SK-N-SH (cell line): ENCODE results near the gene GPC2. TPM values are rescaled to one million over a fixed set of nuclear protein-coding genes. Genes with fewer than 3 reads are reported as not detected.

Experiments
- CTCF ChIA-PET: fragments of 300-600, 350-600 bp; formaldehyde crosslinking; extraction: SDS; loops from one replicate; lab custom pipeline; 2021; lab: Yijun Ruan, JAX
- POLR2A ChIA-PET: fragments of 350-600 bp; sonication (Branson Sonifier 250); formaldehyde crosslinking; extraction: SDS; loops from one replicate; lab custom pipeline; 2020; ENCODE audit warnings: antibody characterized with exemption, inconsistent platforms; lab: Yijun Ruan, JAX
- DNase-seq: peaks from one replicate; pipeline ENCODE4 v3.0.0; 2012
- H2AFZ ChIP-seq: fragments of 200-600 bp; sonication (generic); 2 replicates; pipeline ENCODE4 v1.8.1; 2016; ENCODE audit warnings: antibody characterized with exemption, mild to moderate bottlenecking, low read depth
- H3F3A ChIP-seq: fragments of 200-600 bp; sonication (generic); replicated peaks from 2 replicates; pipeline ENCODE3; 2016; ENCODE audit warnings: antibody characterized with exemption, mild to moderate bottlenecking; ENCODE audit not compliant: insufficient read depth
- H3K27ac ChIP-seq, 2 experiments: fragments of 200-500 bp in 1 of 2; fragments of 200-600 bp in 1 of 2; sonication (Bioruptor generic) in 1 of 2; sonication (generic), shearing (Covaris generic) in 1 of 2; 2 replicates each; pipeline versions ENCODE4 v1.5.1 to v1.6.1; 2014 to 2016; ENCODE audit warnings: low read depth in 2 of 2, inconsistent platforms in 1 of 2, low read length in 1 of 2, mild to moderate bottlenecking in 1 of 2, mixed read lengths in 1 of 2
- H3K27me3 ChIP-seq: fragments of 200-600 bp; sonication (generic), shearing (Covaris generic); 2 replicates; pipeline ENCODE4 v1.6.1; 2016; ENCODE audit warnings: mixed run types; ENCODE audit not compliant: insufficient read depth
- H3K36me3 ChIP-seq, 2 experiments: fragments of 200-500 bp in 1 of 2; fragments of 200-600 bp in 1 of 2; sonication (Bioruptor generic) in 1 of 2; sonication (generic) in 1 of 2; replicated peaks in 1 of 2; 2 replicates each; pipeline versions ENCODE3 to v1.5.1; 2014 to 2016; ENCODE audit warnings: low read length in 1 of 2, mild to moderate bottlenecking in 1 of 2; ENCODE audit not compliant: insufficient read depth in 2 of 2, control insufficient read depth in 1 of 2
- H3K4me1 ChIP-seq, 2 experiments: fragments of 200-500 bp in 1 of 2; fragments of 200-600 bp in 1 of 2; sonication (Bioruptor generic) in 1 of 2; sonication (generic), shearing (Covaris generic) in 1 of 2; 2 replicates each; pipeline versions ENCODE4 v1.5.1 to v1.6.1; 2014 to 2016; ENCODE audit warnings: low read depth in 1 of 2, low read length in 1 of 2, mixed run types in 1 of 2; ENCODE audit not compliant: insufficient read depth in 2 of 2, control insufficient read depth in 1 of 2
- H3K4me2 ChIP-seq: fragments of 200-600 bp; sonication (generic), shearing (Covaris generic); 2 replicates; pipeline ENCODE4 v1.6.1; 2017; ENCODE audit warnings: mixed run types
- H3K4me3 ChIP-seq, 2 experiments: fragments of 200-500 bp in 1 of 2; fragments of 200-600 bp in 1 of 2; sonication (Bioruptor generic) in 1 of 2; sonication (generic), shearing (Covaris generic) in 1 of 2; 2 replicates each; pipeline versions ENCODE4 v1.5.1 to v1.8.1; 2014 to 2016; ENCODE audit warnings: low read depth in 2 of 2, inconsistent platforms in 1 of 2, low read length in 1 of 2, mild to moderate bottlenecking in 1 of 2, mixed read lengths in 1 of 2, moderate library complexity in 1 of 2
- H3K79me2 ChIP-seq: fragments of 200-600 bp; sonication (generic); 2 replicates; pipeline ENCODE4 v1.8.1; 2017; ENCODE audit warnings: mild to moderate bottlenecking; ENCODE audit not compliant: insufficient read depth
- H3K9ac ChIP-seq: fragments of 200-600 bp; sonication (generic); 2 replicates; pipeline ENCODE4 v1.6.1; 2017; ENCODE audit warnings: mixed run types
- H3K9me2 ChIP-seq: fragments of 200-600 bp; sonication (generic); 2 replicates; pipeline ENCODE4 v1.6.1; 2017; ENCODE audit warnings: mixed run types
- H3K9me3 ChIP-seq: fragments of 200-600 bp; sonication (generic); 2 replicates; pipeline ENCODE4 v1.6.1; 2017; ENCODE audit warnings: mixed run types, mild to moderate bottlenecking, moderate library complexity
- H4K20me1 ChIP-seq: fragments of 200-600 bp; sonication (generic); 2 replicates; pipeline ENCODE4 v1.6.1; 2017; ENCODE audit warnings: mild to moderate bottlenecking, mixed run types; ENCODE audit not compliant: insufficient read depth
- EP300 ChIP-seq, 2 experiments: IDR thresholded peaks; 2 replicates each; pipeline versions ENCODE4 v1.4.0 to v1.6.1; 2012; ENCODE audit warnings: borderline replicate concordance in 1 of 2, low read depth in 1 of 2, low read length in 1 of 2
- FOSL2 ChIP-seq: IDR thresholded peaks from 2 replicates; pipeline ENCODE4 v1.4.0; 2012; ENCODE audit warnings: low read depth, mild to moderate bottlenecking, moderate library complexity, borderline replicate concordance
- FOXJ3 ChIP-seq: sonication (generic); formaldehyde crosslinking; IDR thresholded peaks from 2 replicates; pipeline ENCODE4 v1.5.1; 2020; ENCODE audit warnings: mild to moderate bottlenecking, missing genetic modification reagents
- FOXM1 ChIP-seq: IDR thresholded peaks from 2 replicates; pipeline ENCODE4 v1.4.0; 2012; ENCODE audit warnings: low read depth, mild to moderate bottlenecking
- GATA2 ChIP-seq: sonication (generic); formaldehyde crosslinking; IDR thresholded peaks from 2 replicates; pipeline ENCODE4 v1.5.0; 2020; ENCODE audit warnings: mild to moderate bottlenecking, missing genetic modification reagents
- MEF2A ChIP-seq: IDR thresholded peaks from 2 replicates; pipeline ENCODE4 v1.4.0; 2012; ENCODE audit warnings: low read depth, borderline replicate concordance
- MXI1 ChIP-seq: IDR thresholded peaks from 2 replicates; pipeline ENCODE4 v1.6.1; 2012; ENCODE audit warnings: mild to moderate bottlenecking, low read depth, low read length, improper control_type of control experiment
- NFIC ChIP-seq: IDR thresholded peaks from 2 replicates; pipeline ENCODE4 v1.4.0; 2012; ENCODE audit warnings: borderline replicate concordance
- RXRA ChIP-seq: IDR thresholded peaks from 2 replicates; pipeline ENCODE4 v1.4.0; 2012; ENCODE audit warnings: low read depth, mild to moderate bottlenecking, borderline replicate concordance
- SMC3 ChIP-seq: IDR thresholded peaks from 2 replicates; pipeline ENCODE4 v1.6.1; 2012; ENCODE audit warnings: low read depth, low read length, improper control_type of control experiment
- TAF1 ChIP-seq: IDR thresholded peaks from 2 replicates; pipeline ENCODE4 v1.6.1; 2012; ENCODE audit warnings: low read depth, mild to moderate bottlenecking, low read length, moderate library complexity, borderline replicate concordance
- TEAD4 ChIP-seq: IDR thresholded peaks from 2 replicates; pipeline ENCODE4 v1.4.0; 2012; ENCODE audit warnings: mild to moderate bottlenecking, borderline replicate concordance; ENCODE audit not compliant: insufficient read depth
- YY1 ChIP-seq: IDR thresholded peaks from 2 replicates; pipeline ENCODE4 v1.4.0; 2012; ENCODE audit warnings: low read depth, mild to moderate bottlenecking
- WGBS: methylation state at CpG from one replicate; pipeline ENCODE4 v1.1.6; 2017; ENCODE audit warnings: low lambda C conversion rate; 5-methylcytosine and 5-hydroxymethylcytosine counted together
- polyA plus RNA-seq, 3 experiments: library from polyadenylated mRNA; depleted of rRNA; stranded (reverse); fragments of >200 nt; gene quantifications; 2 replicates each; pipeline ENCODE4 v1.2.3, GENCODE V29; 2012
- TF ChIP-seq, protein P1 (sequence below): IDR thresholded peaks from 2 replicates; pipeline ENCODE4 v1.4.0; 2012; ENCODE audit warnings: low read depth, borderline replicate concordance
- TF ChIP-seq, protein P2 (sequence below): fragments of 150-350 bp; IDR thresholded peaks from 2 replicates; pipeline ENCODE4 v1.6.1; 2016; ENCODE audit warnings: mild to moderate bottlenecking, low read depth, low read length
- TF ChIP-seq, protein P3 (sequence below): IDR thresholded peaks from 2 replicates; pipeline ENCODE4 v1.4.0; 2012; ENCODE audit warnings: low read depth, borderline replicate concordance
- TF ChIP-seq, protein P4 (sequence below): IDR thresholded peaks from 2 replicates; pipeline ENCODE4 v1.6.1; 2012; ENCODE audit warnings: mild to moderate bottlenecking, low read depth, low read length, moderate library complexity

Gene GPC2
- polyA plus RNA-seq, 1 of the 3 experiments (the other 2 are of a cell fraction), result 12.9 TPM

DNA sequence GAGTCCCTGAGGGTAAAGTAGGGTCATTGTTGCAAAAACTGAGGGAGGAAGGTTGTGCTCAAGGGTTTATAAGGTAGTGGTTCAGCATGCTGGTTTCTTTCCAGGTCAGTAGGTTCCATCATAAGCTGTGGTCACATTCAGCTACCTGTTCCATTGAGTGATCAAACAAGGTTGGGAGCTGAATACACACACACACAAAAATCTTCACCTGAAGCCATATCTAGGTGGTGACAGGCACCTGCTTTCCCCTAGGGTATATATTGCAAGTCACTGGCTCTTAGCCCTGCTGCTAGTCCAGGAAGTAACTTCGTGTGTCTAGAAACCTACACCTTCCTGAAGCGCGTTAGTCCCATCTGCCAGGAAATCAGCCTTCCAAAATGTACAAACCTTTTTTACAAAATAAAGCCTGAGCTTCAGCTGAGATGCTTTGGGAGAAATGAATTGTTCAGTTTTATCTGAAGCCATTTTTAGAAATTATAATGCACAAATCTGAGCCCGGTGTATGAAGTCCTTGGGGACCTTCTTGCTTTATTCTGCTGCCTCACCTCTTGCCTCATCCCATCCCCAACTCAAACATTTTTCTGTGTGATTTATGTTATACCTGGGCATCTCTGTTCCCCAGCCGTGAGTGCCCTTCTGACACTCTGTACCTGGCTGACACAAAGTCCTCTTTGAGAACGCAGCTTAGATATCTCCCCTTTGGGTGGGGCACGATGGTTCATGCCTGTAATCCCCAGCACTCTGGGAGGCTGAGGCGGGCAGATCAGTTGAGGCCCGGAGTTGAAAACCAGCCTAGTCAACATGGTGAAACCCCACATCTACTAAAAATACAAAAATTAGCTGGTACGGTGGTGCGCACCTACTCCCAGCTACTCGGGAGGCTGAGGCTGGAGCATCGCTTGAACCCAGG lies 39.1 kb downstream of the GPC2 start:
- Histone ChIP-seq H3K27me3 (no peaks in the 10 kb centered on the region), H3F3A (peaks cover 7% of the 10 kb centered on the region), H3K9me3 (no peaks in the 10 kb centered on the region), H4K20me1 (no peaks in the 10 kb centered on the region), H3K4me3 (no peak overlapping the region), H3K9me2 (no peaks in the 10 kb centered on the region), H2AFZ (no peak overlapping the region), H3K79me2 (no peaks in the 10 kb centered on the region), H3K9ac (no peak overlapping the region), H3K36me3 (no peaks in the 10 kb centered on the region), H3K4me2 (no peak overlapping the region), H3K27ac (no peak overlapping the region), H3K4me1 (no peaks in the 10 kb centered on the region)
- no peak for DNase-seq
- ChIA-PET CTCF (interaction anchor here (2.0 to 13.6 kb wide), 3 partner anchors 8 to 77 kb away, joined by 6 to 262 read pairs (median 77); partner anchors contain the start of gene PVRIG), POLR2A (no interaction called here)
- no peak for TF ChIP-seq MEF2A
- TF ChIP-seq MXI1, result no peak
- TF ChIP-seq RXRA, result no peak
- TF ChIP-seq SMC3, result no peak
- WGBS, result 80% methylated on average over 13 of the region's 13 CpGs

DNA sequence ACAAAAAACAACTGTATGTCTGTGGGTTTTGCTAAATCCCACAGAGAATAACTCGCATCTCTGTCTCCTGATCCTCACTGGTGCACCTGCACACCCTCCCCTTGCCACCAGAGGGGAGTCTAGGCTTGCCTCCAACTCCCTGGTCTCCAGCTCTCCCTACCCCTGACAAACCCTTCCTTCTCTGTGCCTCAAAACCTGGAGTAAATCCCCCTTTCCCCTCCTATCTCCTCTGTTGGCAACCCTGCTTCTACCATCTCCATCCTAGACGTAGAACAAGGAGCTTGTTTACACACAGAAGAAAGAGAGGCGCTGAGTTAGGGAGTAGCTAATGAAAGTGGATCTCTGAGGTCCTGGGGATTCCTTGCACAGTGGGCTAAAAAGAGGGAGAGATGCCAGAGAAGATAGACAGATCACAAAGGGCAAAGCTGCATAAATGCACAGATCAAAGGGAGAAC lies 44.5 kb downstream of the GPC2 start:
- Histone ChIP-seq H3K4me3 (peak overlapping the region in 1 of 2 experiments; percentile 6; a peak in 1 of 4 replicates), H3K4me1 (peaks cover 5 to 10% of the 10 kb centered on the region in 2 experiments; a peak in 2 of 4 replicates), H3K27ac (0 out of 4 replicates have a peak overlapping the region, but pooled peaks of 1 of the 2 experiments have one; percentile 1), H3K9me2 (no peaks in the 10 kb centered on the region), H3K27me3 (no peaks in the 10 kb centered on the region), H3K4me2 (no peak overlapping the region), H2AFZ (peak overlapping the region; percentile 54; the same call in 1 of the 2 replicates), H3F3A (peaks cover 27% of the 10 kb centered on the region), H4K20me1 (no peaks in the 10 kb centered on the region), H3K79me2 (no peaks in the 10 kb centered on the region), H3K9ac (no peak overlapping the region), H3K9me3 (no peaks in the 10 kb centered on the region), H3K36me3 (no peaks in the 10 kb centered on the region)
- WGBS, result 17% methylated on average over 3 of the region's 3 CpGs
- CTCF ChIA-PET, result interaction anchor here (0.6 to 13.6 kb wide), 51 partner anchors 8 to 1256 kb away, joined by 3 to 262 read pairs (median 6); partner anchors contain the start of genes AP4M1, CNPY4, COPS6 and GAL3ST4
- POLR2A ChIA-PET, result interaction anchor here (1.0 to 3.1 kb wide), 3 partner anchors 16 to 31 kb away, joined by 3 to 12 read pairs (median 4); partner anchors contain the start of genes AP4M1, LAMTOR4 and MCM7
- peak; percentile 89 for DNase-seq
- no peak for TF ChIP-seq FOXM1
- no peak for TF ChIP-seq TAF1
- TF ChIP-seq NFIC, result no peak
- TF ChIP-seq TEAD4, result no peak
- TF ChIP-seq YY1, result no peak
- TF ChIP-seq, protein P1, sequence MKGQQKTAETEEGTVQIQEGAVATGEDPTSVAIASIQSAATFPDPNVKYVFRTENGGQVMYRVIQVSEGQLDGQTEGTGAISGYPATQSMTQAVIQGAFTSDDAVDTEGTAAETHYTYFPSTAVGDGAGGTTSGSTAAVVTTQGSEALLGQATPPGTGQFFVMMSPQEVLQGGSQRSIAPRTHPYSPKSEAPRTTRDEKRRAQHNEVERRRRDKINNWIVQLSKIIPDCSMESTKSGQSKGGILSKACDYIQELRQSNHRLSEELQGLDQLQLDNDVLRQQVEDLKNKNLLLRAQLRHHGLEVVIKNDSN, result no peak
- TF ChIP-seq EP300 (IDR thresholded peaks at IDR 0.05; ENCODE audit: borderline replicate concordance in 1 of 2, low read depth in 1 of 2, low read length in 1 of 2), result no peak
- no peak for TF ChIP-seq FOSL2
- TF ChIP-seq, protein P2, sequence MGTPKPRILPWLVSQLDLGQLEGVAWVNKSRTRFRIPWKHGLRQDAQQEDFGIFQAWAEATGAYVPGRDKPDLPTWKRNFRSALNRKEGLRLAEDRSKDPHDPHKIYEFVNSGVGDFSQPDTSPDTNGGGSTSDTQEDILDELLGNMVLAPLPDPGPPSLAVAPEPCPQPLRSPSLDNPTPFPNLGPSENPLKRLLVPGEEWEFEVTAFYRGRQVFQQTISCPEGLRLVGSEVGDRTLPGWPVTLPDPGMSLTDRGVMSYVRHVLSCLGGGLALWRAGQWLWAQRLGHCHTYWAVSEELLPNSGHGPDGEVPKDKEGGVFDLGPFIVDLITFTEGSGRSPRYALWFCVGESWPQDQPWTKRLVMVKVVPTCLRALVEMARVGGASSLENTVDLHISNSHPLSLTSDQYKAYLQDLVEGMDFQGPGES, result no peak
- TF ChIP-seq GATA2 (CRISPR knock-in tag), result 0 out of 2 replicates have a peak, but pooled peaks have one; percentile 40
- 0 out of 2 replicates have a peak, but pooled peaks have one; percentile 2 for TF ChIP-seq FOXJ3 (CRISPR knock-in tag)
- TF ChIP-seq, protein P3, sequence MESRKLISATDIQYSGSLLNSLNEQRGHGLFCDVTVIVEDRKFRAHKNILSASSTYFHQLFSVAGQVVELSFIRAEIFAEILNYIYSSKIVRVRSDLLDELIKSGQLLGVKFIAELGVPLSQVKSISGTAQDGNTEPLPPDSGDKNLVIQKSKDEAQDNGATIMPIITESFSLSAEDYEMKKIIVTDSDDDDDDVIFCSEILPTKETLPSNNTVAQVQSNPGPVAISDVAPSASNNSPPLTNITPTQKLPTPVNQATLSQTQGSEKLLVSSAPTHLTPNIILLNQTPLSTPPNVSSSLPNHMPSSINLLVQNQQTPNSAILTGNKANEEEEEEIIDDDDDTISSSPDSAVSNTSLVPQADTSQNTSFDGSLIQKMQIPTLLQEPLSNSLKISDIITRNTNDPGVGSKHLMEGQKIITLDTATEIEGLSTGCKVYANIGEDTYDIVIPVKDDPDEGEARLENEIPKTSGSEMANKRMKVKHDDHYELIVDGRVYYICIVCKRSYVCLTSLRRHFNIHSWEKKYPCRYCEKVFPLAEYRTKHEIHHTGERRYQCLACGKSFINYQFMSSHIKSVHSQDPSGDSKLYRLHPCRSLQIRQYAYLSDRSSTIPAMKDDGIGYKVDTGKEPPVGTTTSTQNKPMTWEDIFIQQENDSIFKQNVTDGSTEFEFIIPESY, result no peak
- peak; percentile 97 for TF ChIP-seq SMC3
- TF ChIP-seq, protein P4, sequence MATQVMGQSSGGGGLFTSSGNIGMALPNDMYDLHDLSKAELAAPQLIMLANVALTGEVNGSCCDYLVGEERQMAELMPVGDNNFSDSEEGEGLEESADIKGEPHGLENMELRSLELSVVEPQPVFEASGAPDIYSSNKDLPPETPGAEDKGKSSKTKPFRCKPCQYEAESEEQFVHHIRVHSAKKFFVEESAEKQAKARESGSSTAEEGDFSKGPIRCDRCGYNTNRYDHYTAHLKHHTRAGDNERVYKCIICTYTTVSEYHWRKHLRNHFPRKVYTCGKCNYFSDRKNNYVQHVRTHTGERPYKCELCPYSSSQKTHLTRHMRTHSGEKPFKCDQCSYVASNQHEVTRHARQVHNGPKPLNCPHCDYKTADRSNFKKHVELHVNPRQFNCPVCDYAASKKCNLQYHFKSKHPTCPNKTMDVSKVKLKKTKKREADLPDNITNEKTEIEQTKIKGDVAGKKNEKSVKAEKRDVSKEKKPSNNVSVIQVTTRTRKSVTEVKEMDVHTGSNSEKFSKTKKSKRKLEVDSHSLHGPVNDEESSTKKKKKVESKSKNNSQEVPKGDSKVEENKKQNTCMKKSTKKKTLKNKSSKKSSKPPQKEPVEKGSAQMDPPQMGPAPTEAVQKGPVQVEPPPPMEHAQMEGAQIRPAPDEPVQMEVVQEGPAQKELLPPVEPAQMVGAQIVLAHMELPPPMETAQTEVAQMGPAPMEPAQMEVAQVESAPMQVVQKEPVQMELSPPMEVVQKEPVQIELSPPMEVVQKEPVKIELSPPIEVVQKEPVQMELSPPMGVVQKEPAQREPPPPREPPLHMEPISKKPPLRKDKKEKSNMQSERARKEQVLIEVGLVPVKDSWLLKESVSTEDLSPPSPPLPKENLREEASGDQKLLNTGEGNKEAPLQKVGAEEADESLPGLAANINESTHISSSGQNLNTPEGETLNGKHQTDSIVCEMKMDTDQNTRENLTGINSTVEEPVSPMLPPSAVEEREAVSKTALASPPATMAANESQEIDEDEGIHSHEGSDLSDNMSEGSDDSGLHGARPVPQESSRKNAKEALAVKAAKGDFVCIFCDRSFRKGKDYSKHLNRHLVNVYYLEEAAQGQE, result no peak
